Activated CD8-positive, alpha-beta T cell treated with anti-CD3 and anti-CD28 coated beads, Interleukin-2, amount 10 ng/mL, durations not matched to agents 7 days and 5 days (primary cell): Measurements from ENCODE around the gene FGFR2. TPM values are rescaled to one million over a fixed set of nuclear protein-coding genes. Genes with fewer than 3 reads are reported as not detected.

Experiments used
- ATAC-seq: fragments of 150-1000 bp; cut with Tn5 transposase; one replicate; pipeline ENCODE4 v1.10.0; 2021; ENCODE audit warnings: moderate library complexity
- CTCF ChIA-PET: fragments of 350-600 bp; sonication (Branson Sonifier 250); formaldehyde crosslinking; loops from one replicate; lab custom pipeline; 2021; ENCODE audit warnings: antibody characterized with exemption; lab: Charles Lee
- POLR2A ChIA-PET: fragments of 350-600 bp; sonication (Branson Sonifier 250); formaldehyde crosslinking; loops from one replicate; lab custom pipeline; 2021; ENCODE audit warnings: antibody characterized with exemption; lab: Charles Lee
- DNase-seq: peaks from one replicate; pipeline ENCODE4 v3.0.0-alpha.2; 2020
- H3K27ac Mint-ChIP-seq: one replicate; pipeline ENCODE4 v1.8.0; 2021; ENCODE audit warnings: mild to moderate bottlenecking, mixed read lengths
- H3K27me3 Mint-ChIP-seq: one replicate; pipeline ENCODE4 v1.8.0; 2021; ENCODE audit warnings: low read depth, mixed read lengths
- H3K36me3 Mint-ChIP-seq: one replicate; pipeline ENCODE4 v1.8.0; 2021; ENCODE audit warnings: low read depth, mixed read lengths
- H3K4me1 Mint-ChIP-seq: one replicate; pipeline ENCODE4 v1.8.0; 2021; ENCODE audit warnings: low read depth, mixed read lengths
- H3K4me3 Mint-ChIP-seq: one replicate; pipeline ENCODE4 v1.8.0; 2021; ENCODE audit warnings: mild to moderate bottlenecking, mixed read lengths
- H3K9me3 Mint-ChIP-seq: one replicate; pipeline ENCODE4 v1.8.0; 2022; ENCODE audit warnings: mixed read lengths; ENCODE audit not compliant: insufficient read depth
- total RNA-seq, 2 experiments: library from RNA; stranded (reverse); gene quantifications; one replicate each; pipeline ENCODE4 v1.2.3, GENCODE V29; 2021

Gene FGFR2
- total RNA-seq, 2 experiments from 2014 or later, result not detected

DNA sequence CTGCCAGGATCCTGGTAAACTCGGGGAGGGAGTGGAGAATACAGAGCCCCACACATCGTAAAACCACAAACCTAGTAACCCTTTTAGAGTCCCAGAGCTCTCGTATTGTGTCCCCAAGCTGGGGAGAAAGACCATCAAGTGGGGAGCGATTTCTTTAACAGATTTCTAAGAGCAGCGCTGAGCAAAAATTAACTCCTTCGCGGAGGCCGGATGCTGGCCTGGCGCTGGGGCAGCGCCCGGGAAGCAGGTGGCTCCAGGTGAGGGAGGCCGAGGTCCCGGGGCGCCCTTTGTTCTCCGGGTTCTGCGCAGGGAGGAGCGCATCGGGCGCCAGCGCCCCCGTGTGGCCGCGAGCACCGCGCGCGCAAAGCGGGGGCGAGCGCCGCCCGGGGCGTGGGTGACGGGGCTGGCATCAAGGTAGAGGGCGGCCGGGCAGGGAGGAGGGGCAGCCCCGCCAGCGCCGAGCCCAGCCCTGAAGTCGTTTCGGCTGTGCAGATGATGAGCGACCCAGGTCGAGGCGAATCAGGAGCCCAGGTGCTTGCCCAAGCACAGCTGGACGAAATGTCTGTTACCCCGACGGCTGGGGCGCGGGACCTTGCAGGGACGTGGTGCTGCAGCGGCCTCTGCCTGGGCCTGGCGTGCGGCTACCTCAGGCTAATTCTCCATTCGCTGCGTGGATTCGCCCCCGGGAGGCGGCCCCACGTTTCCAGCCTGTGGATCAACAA is 10.4 kb upstream of the FGFR2 start:
- no peak overlapping the region for H3K4me3 Mint-ChIP-seq
- CTCF ChIA-PET, result interaction anchor here (0.7 to 1.5 kb wide), 5 partner anchors 21 to 665 kb away, joined by 3 to 7 read pairs (median 3); no protein-coding TSS in a partner anchor
- no peaks in the 10 kb centered on the region for H3K27me3 Mint-ChIP-seq
- DNase-seq (peak; percentile 37), ATAC-seq (peak; percentile 81)
- no peaks in the 10 kb centered on the region for H3K36me3 Mint-ChIP-seq
- H3K4me1 Mint-ChIP-seq, result no peaks in the 10 kb centered on the region
- no peaks in the 10 kb centered on the region for H3K9me3 Mint-ChIP-seq
- H3K27ac Mint-ChIP-seq, result no peak overlapping the region
- POLR2A ChIA-PET, result no interaction called here

- ATAC-seq, result no peak
- POLR2A ChIA-PET, result no interaction called here
- no peaks in the 10 kb centered on the region for H3K4me1 Mint-ChIP-seq
- H3K9me3 Mint-ChIP-seq, result no peaks in the 10 kb centered on the region
- CTCF ChIA-PET, result interaction anchor here (0.9 kb wide), 1 partner anchor 658 kb away, joined by 3 read pairs; no protein-coding TSS in a partner anchor
- no peak overlapping the region for H3K27ac Mint-ChIP-seq
- DNase-seq, result no peak
- H3K27me3 Mint-ChIP-seq, result no peaks in the 10 kb centered on the region
- no peaks in the 10 kb centered on the region for H3K36me3 Mint-ChIP-seq
- H3K4me3 Mint-ChIP-seq, result no peak overlapping the region
Measured at GRCh38 chr10:121607310-121608055, 9.2 kb upstream of the FGFR2 start.

DNA sequence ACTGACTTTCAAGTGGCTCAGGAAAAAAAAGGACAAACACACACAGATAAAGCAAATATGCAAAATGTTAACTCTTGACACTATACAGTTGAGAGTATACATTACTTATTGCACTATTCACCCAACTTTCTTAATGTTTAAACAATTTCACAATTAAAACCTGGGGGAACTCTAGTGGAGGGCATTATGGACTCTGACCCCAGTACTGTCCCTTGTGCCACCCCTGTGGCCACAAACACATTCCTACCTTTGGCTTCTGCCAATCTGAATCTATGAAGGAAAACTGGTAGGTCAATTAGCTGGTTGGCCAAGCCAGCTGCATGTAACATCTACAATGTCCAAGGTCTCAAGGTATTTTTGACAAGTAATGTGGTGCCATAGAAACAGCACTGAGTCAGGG is 7.5 kb upstream of the FGFR2 start:
- no peak overlapping the region for H3K27ac Mint-ChIP-seq
- H3K4me1 Mint-ChIP-seq, result no peaks in the 10 kb centered on the region
- peaks cover 8% of the 10 kb centered on the region for H3K27me3 Mint-ChIP-seq
- CTCF ChIA-PET, result no interaction called here
- no peaks in the 10 kb centered on the region for H3K36me3 Mint-ChIP-seq
- no peak for DNase-seq
- H3K9me3 Mint-ChIP-seq, result no peaks in the 10 kb centered on the region
- no peak for ATAC-seq
- POLR2A ChIA-PET, result no interaction called here
- no peak overlapping the region for H3K4me3 Mint-ChIP-seq

GRCh38 chr10:121601458-121601857 is 3.2 kb upstream of the FGFR2 start:
- H3K4me3 Mint-ChIP-seq, result no peak overlapping the region
- CTCF ChIA-PET, result no interaction called here
- no peaks in the 10 kb centered on the region for H3K9me3 Mint-ChIP-seq
- peaks cover 32% of the 10 kb centered on the region for H3K27me3 Mint-ChIP-seq
- ATAC-seq, result no peak
- no peak overlapping the region for H3K27ac Mint-ChIP-seq
- H3K36me3 Mint-ChIP-seq, result peaks cover 2% of the 10 kb centered on the region
- peaks cover 5% of the 10 kb centered on the region for H3K4me1 Mint-ChIP-seq
- POLR2A ChIA-PET, result no interaction called here
- no peak for DNase-seq

DNA sequence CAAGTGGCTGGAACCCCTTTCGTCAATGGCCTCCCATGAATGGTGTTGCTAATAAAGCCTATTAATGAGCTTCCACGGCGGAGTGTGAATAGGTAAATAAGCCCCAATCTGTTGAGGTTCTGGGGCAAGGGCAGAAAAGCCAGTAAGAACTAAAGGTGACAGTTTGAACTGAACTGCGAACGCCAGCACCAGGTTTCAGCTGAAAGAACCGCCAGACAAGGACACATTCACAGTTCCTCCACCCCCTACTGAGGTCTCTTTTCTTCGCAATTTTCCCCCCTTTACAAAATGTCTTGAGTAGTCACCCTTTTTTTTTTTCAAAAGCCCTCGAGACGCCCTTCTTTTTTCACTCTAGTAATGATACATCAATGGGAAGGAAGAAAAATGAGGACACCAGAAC is 2.4 kb upstream of the FGFR2 start:
- Mint-ChIP-seq H3K4me3 (no peak overlapping the region), H3K9me3 (no peaks in the 10 kb centered on the region), H3K27me3 (peaks cover 41% of the 10 kb centered on the region), H3K4me1 (peaks cover 5% of the 10 kb centered on the region), H3K36me3 (peaks cover 2% of the 10 kb centered on the region), H3K27ac (no peak overlapping the region)
- ChIA-PET POLR2A (no interaction called here), CTCF (no interaction called here)
- ATAC-seq (no peak), DNase-seq (no peak)

- peaks cover 5% of the 10 kb centered on the region for H3K4me1 Mint-ChIP-seq
- H3K9me3 Mint-ChIP-seq, result no peaks in the 10 kb centered on the region
- H3K27ac Mint-ChIP-seq, result no peak overlapping the region
- peaks cover 2% of the 10 kb centered on the region for H3K36me3 Mint-ChIP-seq
- ChIA-PET POLR2A (no interaction called here), CTCF (no interaction called here)
- ATAC-seq (no peak), DNase-seq (no peak)
- no peak overlapping the region for H3K4me3 Mint-ChIP-seq
- H3K27me3 Mint-ChIP-seq, result peaks cover 48% of the 10 kb centered on the region
Measured at GRCh38 chr10:121599947-121600346, 1.7 kb upstream of the FGFR2 start.

DNA sequence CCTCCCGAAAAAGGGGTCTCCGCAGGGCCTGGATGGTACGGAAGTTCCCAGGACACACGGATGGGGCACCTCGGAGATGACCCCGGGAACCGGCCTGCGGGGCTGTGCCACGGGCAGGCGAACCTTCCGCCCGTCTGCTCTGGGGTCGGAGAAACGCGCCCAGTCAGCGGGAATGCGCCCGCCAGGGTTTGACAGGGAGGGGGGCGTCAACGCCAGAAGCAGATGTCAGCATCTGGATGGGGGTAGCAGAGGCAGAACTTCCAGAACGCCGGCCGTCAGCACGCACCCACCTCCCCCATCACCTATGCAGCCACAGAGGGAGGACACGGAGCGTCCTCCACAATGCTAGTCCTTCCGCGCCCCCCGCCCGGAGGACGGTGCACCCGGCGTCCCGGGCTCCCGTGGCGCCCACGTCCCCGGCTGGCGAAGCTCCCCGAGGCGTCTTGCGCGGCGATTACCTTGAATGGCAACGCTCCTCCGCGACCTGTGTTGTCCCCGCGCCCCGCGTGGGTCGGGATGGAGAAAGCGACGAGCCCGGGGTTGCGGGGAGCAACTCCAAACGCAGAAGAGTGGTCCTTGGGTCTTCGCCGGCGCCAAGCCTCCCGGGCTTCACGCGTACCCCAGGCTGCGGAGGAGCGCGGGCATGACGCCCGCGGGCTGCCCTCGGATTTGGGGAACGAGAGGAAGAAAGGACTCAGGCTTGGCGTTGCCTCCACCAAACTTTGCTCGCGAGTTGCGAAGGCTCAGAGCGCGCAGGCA is 561 bp downstream of the FGFR2 start:
- DNase-seq (no peak), ATAC-seq (no peak)
- CTCF ChIA-PET, result no interaction called here
- peaks cover 5% of the 10 kb centered on the region for H3K4me1 Mint-ChIP-seq
- peaks cover 52% of the 10 kb centered on the region for H3K27me3 Mint-ChIP-seq
- POLR2A ChIA-PET, result no interaction called here
- no peaks in the 10 kb centered on the region for H3K9me3 Mint-ChIP-seq
- peaks cover 2% of the 10 kb centered on the region for H3K36me3 Mint-ChIP-seq
- no peak overlapping the region for H3K27ac Mint-ChIP-seq
- no peak overlapping the region for H3K4me3 Mint-ChIP-seq

DNA sequence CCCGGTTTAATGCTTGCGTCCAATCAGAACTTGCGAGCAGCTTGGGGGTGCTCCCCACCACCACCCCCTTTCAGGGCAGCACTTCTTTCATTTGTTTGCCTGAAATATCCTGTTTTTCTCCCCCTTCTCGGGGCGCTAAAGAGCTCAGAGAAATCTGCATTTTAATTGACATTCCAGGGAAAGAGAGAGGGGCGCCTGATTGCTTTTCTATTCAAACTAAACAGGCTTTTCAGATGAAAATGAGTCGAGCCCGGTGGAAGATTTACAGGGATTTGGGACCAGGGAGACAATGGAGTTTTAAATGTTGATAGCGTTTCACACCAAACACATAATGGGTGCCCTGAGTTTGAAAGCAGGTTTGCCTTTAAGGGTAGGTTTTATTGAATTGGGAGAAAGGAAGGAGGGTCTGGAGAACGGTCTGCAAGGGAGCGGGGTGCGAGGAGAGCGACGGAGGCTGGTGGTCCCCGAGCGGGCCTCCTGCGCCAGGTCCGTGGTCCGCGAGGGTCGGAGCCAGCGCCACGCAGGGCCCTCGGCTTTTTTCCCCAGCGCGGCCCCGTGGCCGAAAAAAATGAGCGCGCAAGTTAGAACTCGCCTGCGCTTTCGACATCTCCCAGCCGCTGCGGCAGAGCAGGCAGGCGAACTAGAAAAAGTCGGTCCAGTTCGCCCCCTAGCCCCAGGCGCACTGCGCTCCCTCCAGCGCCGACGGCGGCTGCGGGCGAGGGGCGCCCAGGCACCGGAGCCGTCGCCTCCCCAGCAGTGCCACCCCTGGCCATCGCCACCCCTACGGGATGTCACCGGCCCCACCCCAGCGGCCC is 1.3 kb downstream of the FGFR2 start:
- CTCF ChIA-PET, result no interaction called here
- ATAC-seq, result no peak
- peaks cover 52% of the 10 kb centered on the region for H3K27me3 Mint-ChIP-seq
- no peak for DNase-seq
- H3K27ac Mint-ChIP-seq, result peak overlapping the region; percentile 65
- POLR2A ChIA-PET, result no interaction called here
- no peak overlapping the region for H3K4me3 Mint-ChIP-seq
- H3K36me3 Mint-ChIP-seq, result peaks cover 2% of the 10 kb centered on the region
- peaks cover 5% of the 10 kb centered on the region for H3K4me1 Mint-ChIP-seq
- no peaks in the 10 kb centered on the region for H3K9me3 Mint-ChIP-seq

- DNase-seq (no peak), ATAC-seq (no peak)
- POLR2A ChIA-PET, result no interaction called here
- Mint-ChIP-seq H3K4me3 (no peak overlapping the region), H3K4me1 (peaks cover 5% of the 10 kb centered on the region), H3K9me3 (no peaks in the 10 kb centered on the region), H3K27me3 (peaks cover 46% of the 10 kb centered on the region), H3K36me3 (peaks cover 2% of the 10 kb centered on the region), H3K27ac (no peak overlapping the region)
- CTCF ChIA-PET, result no interaction called here
Measured at GRCh38 chr10:121595806-121596688, 2.2 kb downstream of the FGFR2 start.

DNA sequence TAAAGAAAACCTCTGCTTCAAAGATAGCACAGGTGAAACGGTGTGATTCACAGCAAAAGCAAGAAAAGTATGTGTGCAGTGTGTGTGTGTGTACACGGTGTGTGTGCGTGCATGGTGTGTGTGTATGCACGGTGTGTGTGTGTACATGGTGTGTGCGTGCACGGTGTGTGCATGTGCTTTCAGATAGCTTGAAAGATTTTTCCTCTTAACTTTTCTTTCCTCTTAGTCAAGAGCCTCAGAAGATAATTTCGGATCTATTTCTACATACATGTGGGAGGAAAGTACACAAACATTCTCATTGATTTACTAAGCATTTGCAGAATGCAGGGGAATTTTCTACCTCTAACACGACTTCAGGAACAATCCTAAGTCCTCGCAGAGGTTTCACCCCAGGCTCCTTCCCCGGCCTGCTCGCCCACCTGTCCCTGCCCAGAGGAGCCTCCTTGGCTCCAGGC is 2.9 kb downstream of the FGFR2 start:
- CTCF ChIA-PET, result no interaction called here
- no peaks in the 10 kb centered on the region for H3K9me3 Mint-ChIP-seq
- ATAC-seq, result no peak

More for the DNA sequence above, 2.9 kb downstream of the FGFR2 start:
- Mint-ChIP-seq H3K27me3 (peaks cover 40% of the 10 kb centered on the region), H3K4me1 (peaks cover 5% of the 10 kb centered on the region), H3K27ac (no peak overlapping the region), H3K4me3 (no peak overlapping the region), H3K36me3 (peaks cover 2% of the 10 kb centered on the region)
- POLR2A ChIA-PET, result no interaction called here
- DNase-seq, result no peak
